PFSK-1 (cell line): ENCODE data around the gene ARHGEF7.

Source experiments
- FOXP2 ChIP-seq: optimal IDR thresholded peaks from 2 replicates; pipeline ENCODE3; 2011; ENCODE audit warnings: borderline replicate concordance, control low read depth, inconsistent platforms; ENCODE audit not compliant: insufficient read depth; ENCODE audit errors: extremely low read length, extremely low read depth
- POLR2AphosphoS5 ChIP-seq: IDR thresholded peaks from 2 replicates; pipeline ENCODE4 v1.6.1; 2012; ENCODE audit warnings: low read depth, mild to moderate bottlenecking, control low read depth, low read length, moderate library complexity
- REST ChIP-seq, 2 experiments: IDR thresholded peaks; 2 replicates each; pipeline versions ENCODE4 v1.6.1 to v1.8.0; 2011 to 2012; ENCODE audit warnings: low read depth in 2 of 2, low read length in 2 of 2, control low read depth in 1 of 2, inconsistent platforms in 1 of 2, mild to moderate bottlenecking in 1 of 2, moderate library complexity in 1 of 2; ENCODE audit not compliant: insufficient read depth in 1 of 2
- SIN3A ChIP-seq: IDR thresholded peaks from 2 replicates; pipeline ENCODE4 v1.6.1; 2012; ENCODE audit warnings: mild to moderate bottlenecking, low read length, moderate library complexity, borderline replicate concordance; ENCODE audit not compliant: insufficient read depth
- TAF1 ChIP-seq: IDR thresholded peaks from 2 replicates; pipeline ENCODE4 v1.6.1; 2012; ENCODE audit warnings: low read length, control low read depth, borderline replicate concordance; ENCODE audit not compliant: insufficient read depth

Gene ARHGEF7

GRCh38 chr13:111123221-111123620 lies 8.1 kb downstream of the ARHGEF7 start:
- TF ChIP-seq FOXP2 (no peak), POLR2AphosphoS5 (no peak), SIN3A (no peak), TAF1 (no peak), REST (IDR thresholded peaks at IDR 0.05; ENCODE audit: insufficient read depth in 1 of 2, low read depth in 2 of 2, low read length in 2 of 2) (no peak)

- TF ChIP-seq FOXP2 (no peak), POLR2AphosphoS5 (no peak), REST (IDR thresholded peaks at IDR 0.05; ENCODE audit: insufficient read depth in 1 of 2, low read depth in 2 of 2, low read length in 2 of 2) (no peak), SIN3A (no peak), TAF1 (no peak)
Measured at GRCh38 chr13:111123649-111124048, 8.5 kb downstream of the ARHGEF7 start.

- TF ChIP-seq POLR2AphosphoS5 = no peak
- no peak for TF ChIP-seq FOXP2
- TF ChIP-seq TAF1 = no peak
- no peak for TF ChIP-seq SIN3A
- TF ChIP-seq REST (IDR thresholded peaks at IDR 0.05; ENCODE audit: insufficient read depth in 1 of 2, low read depth in 2 of 2, low read length in 2 of 2) = no peak
Measured at GRCh38 chr13:111126509-111126908, 11.4 kb downstream of the ARHGEF7 start.

- no peak for TF ChIP-seq SIN3A
- no peak for TF ChIP-seq REST (IDR thresholded peaks at IDR 0.05; ENCODE audit: insufficient read depth in 1 of 2, low read depth in 2 of 2, low read length in 2 of 2)
- TF ChIP-seq FOXP2 = no peak
- TF ChIP-seq POLR2AphosphoS5 = no peak
- TF ChIP-seq TAF1 = no peak
Measured at GRCh38 chr13:111129465-111130115, 14.5 kb downstream of the ARHGEF7 start.
